Umbilical cord (tissue), 2 donors: Measurements from ENCODE around the gene STX2. TPM values are rescaled to one million over a fixed set of nuclear protein-coding genes. Genes with fewer than 3 reads are reported as not detected.
A peak's percentile ranks its signal among the peaks of the same experiment; 100 is the strongest.
"Not testable (repeated sequence)": the region's sequence is repeated elsewhere in the genome, so short reads cannot be mapped to it uniquely, and the experiment has no call there.

ENCODE experiments used
- DNase-seq: peaks from one replicate; pipeline ENCODE4 v3.0.0-alpha.2; 2015; ENCODE audit warnings: low spot score
- total RNA-seq: library from RNA; depleted of rRNA; stranded (reverse); fragments of >200 nt; gene quantifications from one replicate; pipeline ENCODE4 v1.2.3, GENCODE V29; 2014; ENCODE audit warnings: low replicate concordance; ENCODE audit not compliant: insufficient read depth

Gene STX2
- 30.3 TPM for total RNA-seq

DNA sequence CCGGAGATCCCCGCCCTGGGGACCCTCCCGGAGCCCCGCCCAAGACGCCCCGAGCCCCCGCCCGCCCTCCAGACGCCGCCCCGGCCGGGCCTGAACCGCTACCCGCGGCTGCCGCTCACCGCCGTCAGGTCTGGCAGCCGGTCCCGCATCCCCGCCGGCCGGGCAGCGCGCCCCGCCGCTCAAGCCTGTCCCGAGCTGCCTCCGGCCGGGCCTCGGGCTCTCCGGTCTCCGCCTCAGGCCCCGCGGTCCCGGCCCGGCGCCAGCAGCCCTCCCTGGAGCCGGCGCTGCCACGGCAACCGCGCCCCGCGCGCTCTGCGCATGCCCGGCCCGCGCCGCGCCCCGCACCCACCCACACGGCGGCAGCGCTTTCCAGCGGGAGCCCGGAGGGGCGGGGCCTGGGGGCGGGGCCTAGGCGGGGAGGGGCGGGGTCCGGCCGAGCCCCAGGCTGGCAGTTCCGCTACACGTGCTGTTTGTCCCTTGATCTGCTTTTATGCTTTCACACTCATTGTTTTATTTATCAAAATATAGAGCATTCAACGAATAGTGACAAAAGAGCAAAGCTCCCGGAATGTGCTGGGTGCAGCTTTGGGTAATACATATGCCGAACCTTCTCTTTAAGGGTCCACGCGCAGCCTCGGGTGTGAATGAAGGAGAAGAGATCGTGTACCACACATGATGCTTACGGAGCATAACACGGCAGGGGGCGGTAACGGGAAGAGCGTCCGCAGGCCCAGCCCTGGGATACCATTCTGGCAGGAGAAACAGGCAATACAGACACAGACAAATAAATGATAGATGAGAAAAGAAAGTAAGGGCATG, at the start of gene STX2:
Gene STX2 (minus strand): TSS at position 300 of the 819 bp plus-strand sequence. CDS start 151 bp downstream, at position 149.
- peak; percentile 83 for DNase-seq

DNA sequence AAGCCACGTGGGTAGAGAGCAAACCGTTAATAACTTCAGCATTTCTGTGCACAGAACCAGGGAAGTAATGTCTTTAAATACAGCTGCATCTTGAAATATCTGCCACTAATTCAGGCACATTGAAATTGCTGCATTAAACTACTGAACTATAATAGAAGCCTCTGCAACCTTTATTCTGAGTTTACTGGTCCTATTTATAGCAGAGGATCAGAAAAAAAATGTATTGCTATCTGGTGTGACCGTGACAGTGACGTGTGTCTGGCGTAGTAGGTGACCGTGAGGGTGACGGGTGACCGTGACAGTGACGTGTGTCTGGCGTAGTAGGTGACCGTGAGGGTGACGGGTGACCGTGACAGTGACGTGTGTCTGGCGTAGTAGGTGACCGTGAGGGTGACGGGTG, 48.1 kb upstream of the STX2 start:
- not testable (repeated sequence) for DNase-seq

DNA sequence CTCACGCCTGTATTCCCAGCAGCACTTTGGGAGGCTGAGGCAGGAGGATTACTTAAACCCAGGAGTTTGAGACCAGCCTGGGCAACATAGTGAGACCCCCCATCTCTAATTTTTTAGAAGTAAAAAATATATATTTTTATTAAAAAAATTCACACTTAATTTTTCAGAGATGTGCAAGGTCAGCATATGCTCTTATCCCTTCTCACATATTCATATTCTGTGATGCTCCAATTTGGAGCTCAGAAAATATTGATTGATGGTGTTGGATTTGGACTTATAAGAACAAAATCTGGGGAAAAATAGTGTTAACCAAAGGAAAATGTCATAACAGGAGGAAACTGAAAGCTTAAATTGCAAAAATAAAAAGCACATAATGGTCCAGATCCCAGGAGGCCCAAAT, 42.5 kb upstream of the STX2 start:
- no peak for DNase-seq

DNA sequence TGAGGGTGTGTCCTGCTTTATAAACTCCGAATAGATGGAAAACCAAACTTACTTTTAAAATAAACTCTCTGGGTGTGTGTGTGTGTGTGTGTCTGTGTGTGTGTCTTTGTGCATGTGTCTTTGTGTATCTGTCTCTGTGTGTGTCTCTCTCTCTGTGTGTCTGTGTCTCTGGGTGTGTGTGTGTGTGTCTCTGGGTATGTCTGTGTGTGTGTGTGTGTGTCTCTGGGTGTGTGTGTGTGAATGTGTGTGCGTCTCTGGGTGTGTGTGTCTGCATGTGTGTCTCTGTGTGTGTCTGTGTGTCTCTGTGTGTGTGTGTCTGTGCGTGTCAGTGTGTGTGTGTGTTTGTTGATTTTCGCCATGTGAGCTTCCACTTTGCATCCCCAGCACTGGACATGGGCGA, 42.0 kb upstream of the STX2 start:
- DNase-seq, result no peak

DNA sequence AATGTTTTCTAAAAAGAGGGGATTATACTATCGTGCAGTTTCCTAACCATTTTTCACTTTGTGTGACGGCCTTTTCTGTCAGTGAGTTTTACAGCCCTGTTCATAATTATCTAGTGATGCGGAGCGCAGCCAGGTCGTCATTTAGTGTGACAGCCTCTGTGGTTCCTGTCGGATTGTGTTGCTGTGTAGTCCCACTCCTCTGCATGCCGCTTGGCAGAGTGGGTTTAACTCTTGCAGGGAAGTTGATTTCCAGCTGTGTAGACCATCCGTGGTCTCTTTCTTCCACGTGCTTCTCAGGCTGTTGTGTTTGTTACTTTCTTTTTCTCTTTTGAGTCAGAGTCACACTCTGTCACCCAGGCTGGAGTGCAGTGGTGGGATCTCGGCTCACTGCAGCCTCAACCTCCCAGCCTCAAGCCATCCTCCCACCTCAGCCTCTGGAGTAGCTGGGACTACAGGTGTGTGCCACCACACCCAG, 41.4 kb upstream of the STX2 start:
- DNase-seq, result no peak

DNA sequence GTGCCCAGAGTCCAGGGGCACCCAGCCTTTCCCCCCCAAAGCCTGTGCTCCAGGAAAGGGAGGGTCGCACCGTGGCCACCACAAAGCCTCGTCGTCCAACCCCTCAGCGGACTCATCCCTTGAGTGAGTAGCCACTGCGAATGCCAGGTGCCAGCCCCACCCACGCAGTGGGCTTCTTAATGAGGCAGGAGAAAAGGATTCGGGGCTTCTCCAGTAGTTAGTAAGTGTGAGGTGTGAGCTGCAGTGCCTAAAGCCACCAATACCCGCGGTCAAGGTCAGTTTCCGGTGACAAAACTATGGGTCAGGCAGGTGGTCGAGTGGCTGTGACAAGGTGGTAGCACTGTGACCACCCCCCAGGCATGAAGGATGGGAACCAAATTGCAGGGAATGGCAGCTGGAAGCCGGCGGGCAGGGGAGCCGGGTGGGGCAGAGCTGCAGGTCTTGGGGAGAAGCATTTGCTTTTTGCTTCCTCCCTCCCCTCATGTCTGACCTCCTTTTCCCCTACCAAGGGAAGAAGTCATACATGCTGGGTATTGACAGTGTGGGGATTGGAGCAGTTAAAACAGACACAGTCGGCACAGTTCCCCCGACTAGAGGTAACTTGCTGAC, 40.8 kb upstream of the STX2 start:
- DNase-seq, result no peak

DNA sequence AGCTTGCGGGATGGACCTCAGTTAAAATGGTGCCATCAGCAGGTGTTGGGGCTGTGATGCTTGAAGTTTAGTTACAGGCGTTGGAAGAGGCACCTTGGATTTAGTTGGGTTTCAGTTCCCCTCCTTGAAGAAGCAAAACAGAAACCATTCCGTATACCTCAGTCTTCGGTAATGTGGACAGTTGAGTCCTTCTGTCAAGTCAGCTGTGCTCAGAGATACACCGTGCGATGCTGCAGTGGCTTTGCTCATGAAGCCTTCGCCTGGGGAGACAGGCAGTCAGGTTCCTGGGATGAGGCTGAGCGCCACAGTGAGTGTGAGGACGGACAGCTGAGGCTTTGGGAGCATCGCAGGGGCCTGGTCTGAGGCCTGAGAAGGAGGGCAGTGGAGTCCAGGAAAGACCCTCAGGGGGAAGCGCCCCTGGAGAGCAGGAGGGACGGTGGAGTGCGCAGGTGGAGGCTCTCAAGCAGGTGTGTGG, 40.2 kb upstream of the STX2 start:
- no peak for DNase-seq

GRCh38 chr12:130878193-130879185, 39.4 kb upstream of the STX2 start:
- DNase-seq, result no peak

DNA sequence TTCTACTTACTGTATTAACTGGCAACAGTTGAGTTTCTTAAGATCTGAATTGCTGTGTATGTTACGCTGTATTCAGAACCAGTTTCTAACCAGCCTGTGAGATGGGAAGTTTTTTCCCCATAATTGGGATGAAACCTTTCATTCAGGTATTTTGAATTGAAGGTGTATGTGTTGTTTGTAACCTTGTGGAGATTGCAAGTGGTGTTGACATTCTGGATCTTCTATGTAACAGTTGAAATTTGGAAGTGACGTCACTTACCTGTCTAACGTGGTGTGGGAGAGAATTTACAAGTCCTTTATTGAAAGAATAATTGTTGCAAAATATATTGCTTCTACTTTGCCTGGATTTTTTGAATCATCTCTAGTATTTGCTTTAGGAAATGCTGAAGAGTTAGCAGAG, 38.3 kb upstream of the STX2 start:
- DNase-seq, result no peak

DNA sequence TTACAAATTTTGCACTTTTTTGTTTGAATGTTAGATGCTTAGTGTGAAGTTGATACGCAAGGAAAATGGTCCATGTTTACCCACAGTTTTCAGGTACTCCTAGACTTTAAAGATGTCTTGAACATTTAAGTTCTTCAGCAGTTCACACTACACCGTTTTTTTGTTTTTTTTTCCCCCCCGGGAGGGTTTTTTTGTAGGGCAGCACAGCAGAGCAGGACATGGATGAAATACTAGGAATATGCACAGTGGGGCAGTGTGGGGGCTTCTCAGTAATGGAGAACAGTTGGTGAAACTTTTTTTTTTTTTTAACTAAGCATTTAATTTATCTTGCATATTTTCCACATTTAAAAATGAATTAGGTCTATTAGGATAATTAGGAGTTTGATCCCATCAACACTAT, 37.7 kb upstream of the STX2 start:
- DNase-seq, result no peak

DNA sequence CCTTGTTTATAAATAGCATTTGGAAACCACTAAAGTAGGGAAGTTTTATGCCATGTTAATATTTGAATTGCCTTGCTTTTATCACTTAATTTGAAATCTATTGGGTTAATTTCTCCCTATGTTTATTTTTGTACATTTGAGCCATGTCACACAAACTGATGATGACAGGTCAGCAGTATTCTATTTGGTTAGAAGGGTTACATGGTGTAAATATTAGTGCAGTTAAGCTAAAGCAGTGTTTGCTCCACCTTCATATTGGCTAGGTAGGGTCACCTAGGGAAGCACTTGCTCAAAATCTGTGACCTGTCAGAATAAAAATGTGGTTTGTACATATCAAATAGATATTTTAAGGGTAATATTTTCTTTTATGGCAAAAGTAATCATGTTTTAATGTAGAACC, 37.2 kb upstream of the STX2 start:
- no peak for DNase-seq

DNA sequence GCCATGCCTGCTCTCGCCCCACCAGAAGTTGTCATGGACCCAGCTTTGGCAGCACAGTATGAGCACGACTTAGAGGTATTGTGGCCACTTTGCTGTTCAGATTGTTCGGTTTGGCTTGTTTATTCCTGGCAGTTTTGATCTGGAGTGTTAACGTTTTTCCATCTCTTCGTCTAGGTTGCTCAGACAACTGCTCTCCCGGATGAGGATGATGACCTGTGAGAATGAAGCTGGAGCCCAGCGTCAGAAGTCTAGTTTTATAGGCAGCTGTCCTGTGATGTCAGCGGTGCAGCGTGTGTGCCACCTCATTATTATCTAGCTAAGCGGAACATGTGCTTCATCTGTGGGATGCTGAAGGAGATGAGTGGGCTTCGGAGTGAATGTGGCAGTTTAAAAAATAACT, 36.7 kb upstream of the STX2 start:
- DNase-seq, result not testable (repeated sequence)

GRCh38 chr12:130875193-130875592, 36.1 kb upstream of the STX2 start:
- no peak for DNase-seq

DNA sequence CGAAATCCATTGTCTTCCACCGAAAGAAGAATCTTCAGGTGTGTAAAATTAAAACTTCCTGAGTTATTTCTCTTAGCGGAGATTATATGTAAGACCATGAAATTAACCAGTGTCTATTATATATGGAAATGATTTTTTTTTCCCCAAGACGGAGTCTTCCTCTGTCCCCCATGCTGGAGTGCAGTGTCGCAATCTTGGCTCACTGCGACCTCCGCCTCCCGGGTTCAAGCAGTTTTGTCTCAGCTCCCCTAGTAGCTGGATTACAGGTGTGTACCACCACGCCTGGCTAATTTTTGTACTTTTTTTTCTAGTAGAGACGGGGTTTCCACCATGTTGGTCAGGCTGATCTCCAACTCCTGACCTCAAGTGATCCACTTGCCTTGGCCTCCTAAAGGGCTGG, 35.6 kb upstream of the STX2 start:
- no peak for DNase-seq

DNA sequence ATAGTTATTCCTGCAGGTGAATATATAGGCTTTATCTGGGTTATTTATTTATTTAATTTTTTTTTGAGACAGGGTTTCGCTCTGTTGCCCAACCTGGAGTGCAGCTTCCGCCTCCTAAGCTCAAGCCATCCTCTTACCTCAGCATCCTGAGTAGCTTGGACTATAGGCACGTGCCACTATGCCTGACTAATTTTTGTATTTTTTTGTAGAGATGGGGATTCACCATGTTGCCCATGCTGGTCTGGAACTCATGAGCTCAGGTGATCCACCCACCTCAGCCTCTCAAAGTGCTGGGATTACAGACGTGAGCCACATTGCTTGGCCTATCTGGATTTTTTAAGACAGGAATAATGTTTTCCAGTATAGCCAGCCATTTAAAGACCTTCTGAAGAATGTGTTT, 34.8 kb upstream of the STX2 start:
- no peak for DNase-seq

DNA sequence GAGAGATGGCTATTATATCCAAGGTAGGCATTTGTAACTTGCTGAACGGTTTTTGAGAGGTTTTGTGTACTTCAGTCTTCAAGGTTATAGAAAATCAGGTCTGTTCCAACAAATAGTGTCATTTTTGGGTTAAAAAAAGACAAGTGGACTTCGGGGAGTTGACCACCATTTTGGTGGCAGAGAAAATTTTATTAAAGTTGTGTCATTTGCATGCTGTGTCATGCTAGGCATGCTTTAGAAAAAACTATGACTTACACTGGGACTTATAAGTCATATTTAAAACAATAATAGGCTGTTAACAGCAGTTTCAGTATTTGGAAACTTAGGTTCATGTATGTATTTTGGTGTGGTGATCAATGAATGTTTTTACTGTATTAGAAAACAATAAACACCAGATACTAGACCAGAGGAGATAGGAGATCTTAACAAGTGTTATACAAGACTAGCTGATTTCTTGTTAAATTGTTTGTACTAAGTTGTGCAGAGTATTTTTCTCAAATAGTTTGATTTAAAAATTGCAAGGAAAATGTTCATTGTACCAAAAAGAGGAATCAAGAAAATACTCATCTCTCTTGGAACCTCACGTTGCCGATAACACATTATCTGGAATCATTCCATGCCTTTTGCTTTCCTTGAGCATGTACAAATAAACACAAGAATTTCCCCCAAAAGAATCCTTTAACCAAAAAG, 34.2 kb upstream of the STX2 start:
- DNase-seq, result no peak

- peak; percentile 44 for DNase-seq
Measured at GRCh38 chr12:130872179-130873096, 33.4 kb upstream of the STX2 start.

DNA sequence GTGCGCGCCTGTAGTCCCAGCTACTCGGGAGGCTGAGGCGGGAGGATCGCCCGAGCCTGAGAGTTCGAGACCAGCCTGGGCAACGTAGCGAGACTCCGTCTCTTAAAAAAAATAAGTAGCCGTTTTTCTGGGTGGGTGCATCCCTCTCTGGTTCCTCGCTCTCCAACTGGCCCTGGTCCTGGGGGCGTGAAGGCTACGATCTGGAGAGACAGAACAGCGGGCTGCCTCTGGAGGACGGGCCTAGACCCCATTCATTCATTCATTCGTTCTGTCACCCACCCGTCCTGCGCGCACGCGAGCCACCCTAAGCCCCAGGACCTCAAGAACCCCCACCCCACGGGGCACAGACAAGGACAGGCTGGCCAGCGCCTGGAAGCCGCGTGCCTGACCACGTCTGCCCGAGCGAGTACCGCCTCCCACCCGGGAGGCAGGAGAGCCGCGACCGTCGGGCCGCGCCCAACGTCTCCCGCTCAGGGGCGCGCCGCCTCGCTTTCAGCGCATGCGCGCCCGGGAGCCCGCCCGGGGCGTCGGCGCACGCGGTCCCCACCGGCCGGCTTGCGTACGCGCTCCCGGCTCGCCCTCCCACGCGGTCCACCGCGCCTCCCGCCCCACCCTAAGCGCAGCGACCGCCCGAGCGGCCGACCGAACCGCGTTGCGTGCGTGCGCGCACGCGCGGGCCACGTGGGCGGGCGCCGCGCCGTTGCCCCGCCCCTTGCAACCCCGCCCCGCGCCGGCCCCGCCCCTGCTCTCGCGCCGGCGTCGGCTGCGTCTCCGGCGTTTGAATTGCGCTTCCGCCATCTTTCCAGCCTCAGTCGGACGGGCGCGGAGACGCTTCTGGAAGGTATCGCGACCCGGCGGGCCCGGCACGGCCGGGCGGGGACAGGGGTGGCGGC, 32.5 kb upstream of the STX2 start, which contains the start of gene RAN:
Gene RAN (plus strand): TSS at position 781 of the 893 bp plus-strand sequence. CDS start 528 bp downstream, outside the sequence.
- DNase-seq, result peak; percentile 95
